Cardiac muscle cell (in vitro differentiated cells and primary cell): ENCODE measurements around the gene RNF207. TPM values are rescaled to one million over a fixed set of nuclear protein-coding genes. Genes with fewer than 3 reads are reported as not detected.
"Not testable (repeated sequence)": the region's sequence is repeated elsewhere in the genome, so short reads cannot be mapped to it uniquely, and the experiment has no call there.

Experiments
- DNase-seq, 2 donors: peaks; one replicate each; pipeline versions ENCODE4 v3.0.0 to v3.0.0-alpha.2; 2010 to 2017; ENCODE audit warnings: low read depth in 1 of 2, low spot score in 1 of 2
- H3K27ac ChIP-seq: fragments of 200-600 bp; sonication (generic); 2 replicates; pipeline ENCODE4 v1.5.1; 2016
- H3K27me3 ChIP-seq: fragments of 200-600 bp; sonication (generic); 2 replicates; pipeline ENCODE4 v1.6.0; 2016; ENCODE audit warnings: control low read depth
- H3K36me3 ChIP-seq: fragments of 200-600 bp; sonication (generic); 2 replicates; pipeline ENCODE4 v1.5.1; 2016; ENCODE audit warnings: control low read depth
- H3K4me1 ChIP-seq: fragments of 200-600 bp; sonication (generic); 2 replicates; pipeline ENCODE4 v1.8.1; 2017; ENCODE audit warnings: low read depth, mild to moderate bottlenecking, mixed run types
- H3K4me3 ChIP-seq: fragments of 200-600 bp; sonication (generic); 2 replicates; pipeline ENCODE4 v1.5.1; 2016; ENCODE audit warnings: mild to moderate bottlenecking
- H3K9me3 ChIP-seq: fragments of 200-600 bp; sonication (generic); 2 replicates; pipeline ENCODE4 v1.5.1; 2017; ENCODE audit warnings: low read depth, mild to moderate bottlenecking, control low read depth
- CTCF ChIP-seq: IDR thresholded peaks from 2 replicates; pipeline ENCODE4 v1.5.1; 2012; ENCODE audit warnings: low read depth, mild to moderate bottlenecking, low read length
- polyA plus RNA-seq: library from polyadenylated mRNA; unstranded; fragments of >200 nt; fragmentation: Nextera tagmentation; extraction: Ambion mirVana; gene quantifications from 2 replicates; pipeline ENCODE4 v1.2.1, GENCODE V29; 2016
- total RNA-seq: library from RNA; depleted of rRNA; stranded (reverse); fragments of >200 nt; gene quantifications from 2 replicates; pipeline ENCODE4 v1.2.3, GENCODE V29; 2016

The RNF207 gene
- total and polyA plus RNA-seq, 2 experiments from 2014 or later: 180 to 273 TPM

- TF ChIP-seq CTCF: no peak
- peaks cover 23% of the 10 kb centered on the region for H3K36me3 ChIP-seq
- H3K27ac ChIP-seq: no peak overlapping the region
- H3K4me1 ChIP-seq: peaks cover 19% of the 10 kb centered on the region
- H3K27me3 ChIP-seq: no peaks in the 10 kb centered on the region
- no peaks in the 10 kb centered on the region for H3K9me3 ChIP-seq
- no peak overlapping the region for H3K4me3 ChIP-seq
- no peak for DNase-seq
Measured at GRCh38 chr1:6212193-6212959, 6.5 kb downstream of the RNF207 start.

GRCh38 chr1:6218375-6219164 lies 12.7 kb downstream of the RNF207 start:
- peaks cover 7% of the 10 kb centered on the region for H3K4me1 ChIP-seq
- H3K36me3 ChIP-seq: peaks cover 7% of the 10 kb centered on the region
- H3K9me3 ChIP-seq: no peaks in the 10 kb centered on the region
- H3K4me3 ChIP-seq: no peak overlapping the region
- DNase-seq: no peak
- TF ChIP-seq CTCF: no peak
- H3K27me3 ChIP-seq: no peaks in the 10 kb centered on the region
- no peak overlapping the region for H3K27ac ChIP-seq

- not testable (repeated sequence) for DNase-seq, H3K4me1 ChIP-seq, H3K4me3 ChIP-seq, H3K27ac ChIP-seq, H3K27me3 ChIP-seq, H3K9me3 ChIP-seq
- H3K36me3 ChIP-seq: peaks cover 16% of the 10 kb centered on the region
Measured at GRCh38 chr1:6219641-6220040, 13.7 kb downstream of the RNF207 start.

- peak overlapping the region; percentile 34 for H3K27ac ChIP-seq
- no peaks in the 10 kb centered on the region for H3K27me3 ChIP-seq
- no peak for TF ChIP-seq CTCF
- H3K4me3 ChIP-seq: no peak overlapping the region
- H3K36me3 ChIP-seq: peaks cover 20% of the 10 kb centered on the region
- no peak for DNase-seq
- peaks cover 7% of the 10 kb centered on the region for H3K4me1 ChIP-seq
- no peaks in the 10 kb centered on the region for H3K9me3 ChIP-seq
Measured at GRCh38 chr1:6220236-6220635, 14.3 kb downstream of the RNF207 start.

- Histone ChIP-seq H3K9me3 (no peaks in the 10 kb centered on the region), H3K27me3 (no peaks in the 10 kb centered on the region), H3K4me3 (no peak overlapping the region), H3K36me3 (peaks cover 20% of the 10 kb centered on the region), H3K27ac (peak overlapping the region; percentile 69), H3K4me1 (peaks cover 7% of the 10 kb centered on the region)
- no peak for TF ChIP-seq CTCF
- DNase-seq: no peak
Measured at GRCh38 chr1:6221210-6221784, 15.4 kb downstream of the RNF207 start.

GRCh38 chr1:6222636-6223035 lies 16.7 kb downstream of the RNF207 start:
- H3K27me3 ChIP-seq: no peaks in the 10 kb centered on the region
- H3K4me3 ChIP-seq: no peak overlapping the region
- H3K27ac ChIP-seq: peak overlapping the region; percentile 69
- peaks cover 7% of the 10 kb centered on the region for H3K4me1 ChIP-seq
- peak in 1 of 2 donors; percentile 58 for DNase-seq
- peaks cover 28% of the 10 kb centered on the region for H3K36me3 ChIP-seq
- TF ChIP-seq CTCF: no peak
- no peaks in the 10 kb centered on the region for H3K9me3 ChIP-seq
